Right lobe of liver (tissue), 6 donors: Measurements from ENCODE around the gene CKM. TPM values are rescaled to one million over a fixed set of nuclear protein-coding genes. Genes with fewer than 3 reads are reported as not detected.
"Not testable (repeated sequence)": the region's sequence is repeated elsewhere in the genome, so short reads cannot be mapped to it uniquely, and the experiment has no call there.

Source experiments
- ATAC-seq, 4 donors: fragments of 200-7000 bp; cut with Tn5 transposase; one replicate each; pipeline ENCODE4 v1.9.1; 2020; ENCODE audit warnings: mild to moderate bottlenecking in 4 of 4, moderate library complexity in 4 of 4
- DNase-seq, 3 donors: peaks; one replicate each; pipeline ENCODE4 v3.0.0-alpha.2; 2020
- H3K27ac ChIP-seq, 3 donors: fragments of 200-600 bp; one replicate each; pipeline ENCODE4 v1.8.0; 2022
- H3K27me3 ChIP-seq, 2 donors: fragments of 200-600 bp; one replicate each; pipeline ENCODE4 v1.8.0; 2022
- H3K36me3 ChIP-seq, 4 donors: fragments of 200-600 bp; sonication (generic) in 1 of 4; one replicate each; pipeline versions ENCODE4 v1.5.1 to v1.8.0; 2017 to 2022; ENCODE audit warnings: control low read depth in 1 of 4
- H3K4me1 ChIP-seq, 4 donors: fragments of 200-600 bp; sonication (generic) in 1 of 4; one replicate each; pipeline versions ENCODE4 v1.5.1 to v1.8.0; 2017 to 2022; ENCODE audit warnings: control low read depth in 1 of 4
- H3K4me3 ChIP-seq, 3 donors: fragments of 200-600 bp; one replicate each; pipeline ENCODE4 v1.8.0; 2022
- H3K9me3 ChIP-seq, 4 donors: fragments of 200-600 bp; sonication (generic) in 1 of 4; one replicate each; pipeline versions ENCODE4 v1.5.1 to v1.8.0; 2017 to 2022; ENCODE audit warnings: control low read depth in 1 of 4
- CTCF ChIP-seq, 4 donors: fragments of 200-600 bp in 3 of 4; fragments of 450-650 bp in 1 of 4; IDR thresholded peaks; one replicate each; pipeline versions ENCODE4 v1.5.1 to v1.8.0; 2016 to 2022; ENCODE audit warnings: antibody characterized with exemption in 4 of 4, mild to moderate bottlenecking in 2 of 4
- POLR2A ChIP-seq: fragments of 450-650 bp; IDR thresholded peaks from one replicate; pipeline ENCODE4 v1.6.1; 2017; ENCODE audit warnings: antibody characterized with exemption, mild to moderate bottlenecking
- WGBS: methylation state at CpG from one replicate; pipeline ENCODE4 v1.1.6; 2018; ENCODE audit warnings: low coverage, low lambda C conversion rate; ENCODE audit not compliant: insufficient coverage; ENCODE audit errors: missing lambda C conversion rate; 5-methylcytosine and 5-hydroxymethylcytosine counted together
- intact Hi-C, 2 donors: fragments of 100-400 bp; cut with DNase I; formaldehyde crosslinking; loops; one replicate each; pipeline versions ENCODE4 v1.11.2 to v1.14.1; 2022
- total RNA-seq, 6 experiments: library from RNA; depleted of rRNA in 2 of 6; stranded (reverse); fragments of >200 nt in 2 of 6; fragmentation: NEBNext Ultra II Directional in 3 of 6; extraction: Animal tissue kit (Norgen Biotek cat#: 25700) in 3 of 6; gene quantifications; one replicate each; pipeline versions ENCODE4 v1.1.0 to v1.2.4, GENCODE V29; 2016 to 2023
- donor health status: DM: no; HTN: yes; CAD: no.
- donor health status: DM: no; HTN: no; CAD: no.
- donor health status: DM: no; HTN: no; CAD: no.
- donor health status: DM: no; HTN: yes; CAD: no.
- donor health status: DM: no; HTN: yes; CAD: no.

CKM gene
- total RNA-seq, 6 experiments from 2014 or later: 0.42 to 25.6 (median 1.1) TPM; not detected in 1

GRCh38 chr19:45322311-45322710 lies 364 bp downstream of the CKM start:
- H3K27ac ChIP-seq: no peak overlapping the region
- no peak overlapping the region for H3K4me3 ChIP-seq
- no CpG with 5 or more reads among the region's 11 CpGs for WGBS
- no peaks in the 10 kb centered on the region for H3K27me3 ChIP-seq
- H3K4me1 ChIP-seq: peaks cover 0 to 8% (median 0%) of the 10 kb centered on the region in 4 donors
- DNase-seq (no peak), ATAC-seq (no peak)
- H3K9me3 ChIP-seq: no peaks in the 10 kb centered on the region
- intact Hi-C loops: no loop called here
- no peaks in the 10 kb centered on the region for H3K36me3 ChIP-seq
- no peak for TF ChIP-seq POLR2A

GRCh38 chr19:45321848-45322247 lies 827 bp downstream of the CKM start:
- Histone ChIP-seq H3K27ac (no peak overlapping the region), H3K36me3 (no peaks in the 10 kb centered on the region), H3K9me3 (no peaks in the 10 kb centered on the region), H3K4me1 (peaks cover 0 to 8% (median 0%) of the 10 kb centered on the region in 4 donors), H3K27me3 (no peaks in the 10 kb centered on the region), H3K4me3 (no peak overlapping the region)
- WGBS: 29% methylated on average over 2 of the region's 7 CpGs
- TF ChIP-seq POLR2A (no peak), CTCF (IDR thresholded peaks at IDR 0.05) (no peak)
- ATAC-seq (no peak), DNase-seq (no peak)
- intact Hi-C loops: no loop called here

- peaks cover 0 to 8% (median 0%) of the 10 kb centered on the region in 4 donors for H3K4me1 ChIP-seq
- H3K36me3 ChIP-seq: no peaks in the 10 kb centered on the region
- 84% methylated on average over 7 of the region's 12 CpGs for WGBS
- ATAC-seq (no peak), DNase-seq (no peak)
- no peaks in the 10 kb centered on the region for H3K9me3 ChIP-seq
- H3K4me3 ChIP-seq: no peak overlapping the region
- TF ChIP-seq CTCF (IDR thresholded peaks at IDR 0.05) (no peak), POLR2A (no peak)
- intact Hi-C loops: no loop called here
- no peak overlapping the region for H3K27ac ChIP-seq
- H3K27me3 ChIP-seq: no peaks in the 10 kb centered on the region
Observed at GRCh38 chr19:45320997-45321775, 1.5 kb downstream of the CKM start.

- H3K9me3 ChIP-seq: no peaks in the 10 kb centered on the region
- no peak overlapping the region for H3K27ac ChIP-seq
- H3K27me3 ChIP-seq: no peaks in the 10 kb centered on the region
- intact Hi-C loops: no loop called here
- H3K4me1 ChIP-seq: no peaks in the 10 kb centered on the region
- 40% methylated on average over 1 of the region's 21 CpGs for WGBS
- ATAC-seq (peak in 1 of 4 donors; percentile 39), DNase-seq (no peak)
- TF ChIP-seq CTCF (IDR thresholded peaks at IDR 0.05): no peak
- TF ChIP-seq POLR2A: no peak
- no peaks in the 10 kb centered on the region for H3K36me3 ChIP-seq
- H3K4me3 ChIP-seq: no peak overlapping the region
Observed at GRCh38 chr19:45315304-45315703, 7.4 kb downstream of the CKM start.

- Histone ChIP-seq H3K9me3 (no peaks in the 10 kb centered on the region), H3K27ac (no peak overlapping the region), H3K36me3 (no peaks in the 10 kb centered on the region), H3K27me3 (no peaks in the 10 kb centered on the region), H3K4me1 (no peaks in the 10 kb centered on the region), H3K4me3 (no peak overlapping the region)
- WGBS: 84% methylated on average over 4 of the region's 8 CpGs
- ATAC-seq (no peak), DNase-seq (no peak)
- intact Hi-C loops: no loop called here
- TF ChIP-seq POLR2A: no peak
- TF ChIP-seq CTCF (IDR thresholded peaks at IDR 0.05): no peak
Observed at GRCh38 chr19:45314708-45315245, 7.9 kb downstream of the CKM start.

- H3K9me3 ChIP-seq, H3K27me3 ChIP-seq, H3K4me3 ChIP-seq, H3K4me1 ChIP-seq, DNase-seq, intact Hi-C loops, H3K36me3 ChIP-seq, ATAC-seq, H3K27ac ChIP-seq: not testable (repeated sequence)
- 91% methylated on average over 12 of the region's 14 CpGs for WGBS
Observed at GRCh38 chr19:45312285-45312684, 10.4 kb downstream of the CKM start.
